HG02938 (cell line): Measurements from ENCODE around the gene TMUB2.
"Not testable (repeated sequence)": the region's sequence is repeated elsewhere in the genome, so short reads cannot be mapped to it uniquely, and the experiment has no call there.

Experiments
- ATAC-seq: cut with Tn5 transposase; IDR thresholded peaks from one replicate; pipeline ENCODE4 v1.9.1; 2021; ENCODE audit warnings: mild to moderate bottlenecking, moderate library complexity; ENCODE audit not compliant: unreplicated experiment

TMUB2 gene

GRCh38 chr17:44218344-44219107 is 31.8 kb downstream of the TMUB2 start:
- peak; percentile 24 for ATAC-seq

- peak; percentile 30 for ATAC-seq
Observed at GRCh38 chr17:44219108-44219615, 32.4 kb downstream of the TMUB2 start.

GRCh38 chr17:44219616-44220212 is 32.9 kb downstream of the TMUB2 start, which contains the start of gene UBTF:
Gene UBTF, minus strand, starts transcription at chr17:44219675. Its CDS starts 1,446 bp downstream, at chr17:44218229.
- ATAC-seq = peak; percentile 8

GRCh38 chr17:44220213-44221083 is 33.7 kb downstream of the TMUB2 start:
- no peak for ATAC-seq

GRCh38 chr17:44221084-44221861 is 34.5 kb downstream of the TMUB2 start:
- ATAC-seq = no peak

GRCh38 chr17:44221862-44222111 is 35.0 kb downstream of the TMUB2 start:
- ATAC-seq = no peak

GRCh38 chr17:44222112-44222869 is 35.5 kb downstream of the TMUB2 start:
- ATAC-seq = no peak

GRCh38 chr17:44223541-44224071 is 36.8 kb downstream of the TMUB2 start:
- no peak for ATAC-seq

- ATAC-seq = no peak
Observed at GRCh38 chr17:44229090-44229489, 42.3 kb downstream of the TMUB2 start.

- ATAC-seq = no peak
Observed at GRCh38 chr17:44230140-44230539, 43.4 kb downstream of the TMUB2 start.

- ATAC-seq = no peak
Observed at GRCh38 chr17:44232061-44232460, 45.3 kb downstream of the TMUB2 start.

- ATAC-seq = no peak
Observed at GRCh38 chr17:44233582-44233981, 46.8 kb downstream of the TMUB2 start.

GRCh38 chr17:44235583-44235936 is 48.8 kb downstream of the TMUB2 start:
- ATAC-seq = no peak

- ATAC-seq = no peak
Observed at GRCh38 chr17:44236444-44236991, 49.7 kb downstream of the TMUB2 start.

- not testable (repeated sequence) for ATAC-seq
Observed at GRCh38 chr17:44237886-44238285, 51.1 kb downstream of the TMUB2 start.

GRCh38 chr17:44241106-44241624 is 54.4 kb downstream of the TMUB2 start:
- ATAC-seq = no peak
